Myometrial cell (primary cell): ENCODE measurements around the gene ZEB2. TPM values are rescaled to one million over a fixed set of nuclear protein-coding genes. Genes with fewer than 3 reads are reported as not detected.

Experiments used
- total RNA-seq: library from RNA; depleted of rRNA; stranded (reverse); fragments of >200 nt; gene quantifications from 2 replicates; pipeline ENCODE4 v1.2.3, GENCODE V29; 2015

ZEB2 gene
- total RNA-seq, result 16.1 and 39.7 TPM in 2 replicates

GRCh38 chr2:144519934-144520731 is at the start of gene ZEB2:
TSS of gene ZEB2 (minus strand) at chr2:144520119. CDS start at chr2:144517350, 2,769 bp downstream.

